SK-N-MC (cell line): ENCODE results near the gene TAOK1.

Experiments used
- EZH2 ChIP-seq: fragments of 200-600 bp; sonication (generic); IDR thresholded peaks from one replicate; pipeline ENCODE4 v1.6.1; 2017; ENCODE audit warnings: antibody characterized with exemption
- POLR2AphosphoS5 ChIP-seq: IDR thresholded peaks from 2 replicates; pipeline ENCODE4 v1.6.1; 2012; ENCODE audit warnings: mild to moderate bottlenecking, low read depth, low read length, borderline replicate concordance

DNA sequence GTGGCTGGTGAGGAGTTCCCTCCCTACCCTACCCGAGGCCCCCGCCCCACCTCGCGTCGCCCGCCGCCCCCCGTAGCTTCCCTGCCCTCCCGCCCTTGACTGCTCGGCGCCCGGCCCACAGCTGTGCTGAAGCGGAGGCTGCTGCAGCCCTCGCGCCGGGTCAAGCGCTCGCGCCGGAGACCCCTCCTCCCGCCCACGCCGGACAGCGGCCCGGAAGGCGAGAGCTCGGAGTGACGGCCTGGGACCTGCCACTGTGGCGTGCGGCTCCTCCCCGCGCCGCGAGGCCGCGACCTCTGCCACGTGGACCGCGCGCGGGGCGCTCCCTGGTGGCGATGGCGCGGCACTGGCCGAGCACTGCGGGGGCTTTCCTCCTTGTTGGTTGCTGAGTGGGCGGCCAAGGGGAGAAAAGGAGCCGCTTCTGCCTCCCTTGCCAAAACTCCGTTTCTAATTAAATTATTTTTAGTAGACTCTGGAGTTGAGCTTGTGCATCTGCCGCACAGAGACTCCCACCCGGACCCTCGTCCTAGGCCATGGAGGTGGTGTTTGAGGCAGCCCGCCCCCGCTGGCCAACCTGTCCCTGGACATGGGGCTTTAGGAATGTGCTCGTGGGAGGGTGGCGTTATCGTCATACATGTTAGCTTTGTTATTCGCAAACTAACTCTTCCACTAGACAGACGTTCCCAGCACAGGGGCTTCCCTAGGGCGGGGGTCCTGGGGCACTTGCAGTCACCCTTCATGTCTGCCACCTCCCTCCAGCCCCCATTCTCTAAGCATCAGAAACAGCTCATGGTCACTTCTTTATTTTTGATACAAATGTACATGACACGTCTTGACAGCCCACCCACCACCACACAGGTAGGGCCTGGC, 182.8 kb downstream of the TAOK1 start:
- no peak for TF ChIP-seq POLR2AphosphoS5
- no peak for TF ChIP-seq EZH2
